OCI-LY7 (cell line): ENCODE measurements around the gene FAM174B.

Source experiments
- EZH2phosphoT487 ChIP-seq: fragments of 200-600 bp; sonication (generic); IDR thresholded peaks from 2 replicates; pipeline ENCODE4 v1.6.1; 2018; ENCODE audit warnings: low read depth, borderline replicate concordance, mild to moderate bottlenecking, mixed run types, antibody characterized with exemption, low read length, moderate library complexity, mixed read lengths
- TF ChIP-seq, protein P1 (sequence below): fragments of 200-600 bp; sonication (generic); conservative IDR thresholded peaks from 2 replicates; pipeline ENCODE4 v1.5.1; 2014; ENCODE audit warnings: mild to moderate bottlenecking, antibody characterized with exemption, low read length, moderate library complexity, mixed read lengths

DNA sequence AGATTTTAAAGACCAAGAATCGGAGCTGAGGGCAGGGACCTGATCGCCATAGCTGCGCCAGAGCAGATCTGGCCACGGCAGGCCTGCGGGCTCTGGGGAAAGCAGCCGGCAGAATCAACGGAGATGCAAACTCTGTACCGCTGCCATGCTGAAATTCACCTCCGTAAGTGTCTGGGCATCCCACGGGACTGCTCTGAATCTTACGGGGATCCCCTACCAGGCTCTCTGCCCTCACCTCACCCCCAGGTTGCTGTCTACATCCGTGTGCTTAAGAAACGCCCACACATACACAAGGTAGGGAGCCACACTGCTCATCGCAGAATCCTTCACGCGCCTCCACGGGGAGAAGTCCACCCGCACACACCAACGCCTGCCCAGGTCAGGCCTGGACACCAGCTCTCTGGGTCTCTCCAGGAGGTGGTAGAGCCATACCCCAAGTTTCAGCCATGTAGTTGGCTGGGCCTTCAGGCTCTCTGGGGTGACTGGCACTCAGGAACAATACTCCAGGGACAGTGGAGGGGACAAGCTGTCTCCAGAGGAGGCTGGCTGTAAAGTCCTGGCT, 33.5 kb downstream of the FAM174B start:
- TF ChIP-seq, protein P1, sequence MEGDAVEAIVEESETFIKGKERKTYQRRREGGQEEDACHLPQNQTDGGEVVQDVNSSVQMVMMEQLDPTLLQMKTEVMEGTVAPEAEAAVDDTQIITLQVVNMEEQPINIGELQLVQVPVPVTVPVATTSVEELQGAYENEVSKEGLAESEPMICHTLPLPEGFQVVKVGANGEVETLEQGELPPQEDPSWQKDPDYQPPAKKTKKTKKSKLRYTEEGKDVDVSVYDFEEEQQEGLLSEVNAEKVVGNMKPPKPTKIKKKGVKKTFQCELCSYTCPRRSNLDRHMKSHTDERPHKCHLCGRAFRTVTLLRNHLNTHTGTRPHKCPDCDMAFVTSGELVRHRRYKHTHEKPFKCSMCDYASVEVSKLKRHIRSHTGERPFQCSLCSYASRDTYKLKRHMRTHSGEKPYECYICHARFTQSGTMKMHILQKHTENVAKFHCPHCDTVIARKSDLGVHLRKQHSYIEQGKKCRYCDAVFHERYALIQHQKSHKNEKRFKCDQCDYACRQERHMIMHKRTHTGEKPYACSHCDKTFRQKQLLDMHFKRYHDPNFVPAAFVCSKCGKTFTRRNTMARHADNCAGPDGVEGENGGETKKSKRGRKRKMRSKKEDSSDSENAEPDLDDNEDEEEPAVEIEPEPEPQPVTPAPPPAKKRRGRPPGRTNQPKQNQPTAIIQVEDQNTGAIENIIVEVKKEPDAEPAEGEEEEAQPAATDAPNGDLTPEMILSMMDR, result no peak
- TF ChIP-seq EZH2phosphoT487, result no peak
